ENCODE measurements around the gene ATXN7L1.

The ATXN7L1 gene

GRCh38 chr7:105688617-105689016 is 187.8 kb downstream of the ATXN7L1 start:
- TF ChIP-seq GATA3 (IDR thresholded peaks at IDR 0.05; ENCODE audit: low read depth, low read length) (no peak), GATA2 (IDR thresholded peaks at IDR 0.05; ENCODE audit: low read depth, low read length) (no peak)

GRCh38 chr7:105685161-105685560 is 191.2 kb downstream of the ATXN7L1 start:
- TF ChIP-seq GATA2 (IDR thresholded peaks at IDR 0.05; ENCODE audit: low read depth, low read length) (no peak), GATA3 (IDR thresholded peaks at IDR 0.05; ENCODE audit: low read depth, low read length) (no peak)

- no peak for TF ChIP-seq GATA2 (IDR thresholded peaks at IDR 0.05; ENCODE audit: low read depth, low read length)
- no peak for TF ChIP-seq GATA3 (IDR thresholded peaks at IDR 0.05; ENCODE audit: low read depth, low read length)
Measured at GRCh38 chr7:105682341-105683060, 193.9 kb downstream of the ATXN7L1 start.

GRCh38 chr7:105680505-105681187 is 195.8 kb downstream of the ATXN7L1 start:
- TF ChIP-seq GATA3 (IDR thresholded peaks at IDR 0.05; ENCODE audit: low read depth, low read length) (no peak), GATA2 (IDR thresholded peaks at IDR 0.05; ENCODE audit: low read depth, low read length) (no peak)

- TF ChIP-seq GATA2 (IDR thresholded peaks at IDR 0.05; ENCODE audit: low read depth, low read length) (no peak), GATA3 (IDR thresholded peaks at IDR 0.05; ENCODE audit: low read depth, low read length) (no peak)
Measured at GRCh38 chr7:105678811-105679495, 197.4 kb downstream of the ATXN7L1 start.

- no peak for TF ChIP-seq GATA3 (IDR thresholded peaks at IDR 0.05; ENCODE audit: low read depth, low read length)
- TF ChIP-seq GATA2 (IDR thresholded peaks at IDR 0.05; ENCODE audit: low read depth, low read length): no peak
Measured at GRCh38 chr7:105677817-105678573, 198.4 kb downstream of the ATXN7L1 start.

- no peak for TF ChIP-seq GATA2 (IDR thresholded peaks at IDR 0.05; ENCODE audit: low read depth, low read length)
- TF ChIP-seq GATA3 (IDR thresholded peaks at IDR 0.05; ENCODE audit: low read depth, low read length): no peak
Measured at GRCh38 chr7:105677410-105677730, 199.0 kb downstream of the ATXN7L1 start.

- no peak for TF ChIP-seq GATA3 (IDR thresholded peaks at IDR 0.05; ENCODE audit: low read depth, low read length)
- no peak for TF ChIP-seq GATA2 (IDR thresholded peaks at IDR 0.05; ENCODE audit: low read depth, low read length)
Measured at GRCh38 chr7:105675934-105676371, 200.4 kb downstream of the ATXN7L1 start.

- TF ChIP-seq GATA3 (IDR thresholded peaks at IDR 0.05; ENCODE audit: low read depth, low read length): no peak
Measured at GRCh38 chr7:105674200-105674920, 202.0 kb downstream of the ATXN7L1 start.

GRCh38 chr7:105673367-105674084 is 202.9 kb downstream of the ATXN7L1 start:
- TF ChIP-seq GATA2 (IDR thresholded peaks at IDR 0.05; ENCODE audit: low read depth, low read length): peak; percentile 60; the same call in 1 of the 2 replicates
- no peak for TF ChIP-seq GATA3 (IDR thresholded peaks at IDR 0.05; ENCODE audit: low read depth, low read length)

- TF ChIP-seq GATA2 (IDR thresholded peaks at IDR 0.05; ENCODE audit: low read depth, low read length) (no peak), GATA3 (IDR thresholded peaks at IDR 0.05; ENCODE audit: low read depth, low read length) (no peak)
Measured at GRCh38 chr7:105672801-105673200, 203.6 kb downstream of the ATXN7L1 start.

- TF ChIP-seq GATA3 (IDR thresholded peaks at IDR 0.05; ENCODE audit: low read depth, low read length) (no peak), GATA2 (IDR thresholded peaks at IDR 0.05; ENCODE audit: low read depth, low read length) (no peak)
Measured at GRCh38 chr7:105666324-105666723, 210.1 kb downstream of the ATXN7L1 start.

- no peak for TF ChIP-seq GATA3 (IDR thresholded peaks at IDR 0.05; ENCODE audit: low read depth, low read length)
- no peak for TF ChIP-seq GATA2 (IDR thresholded peaks at IDR 0.05; ENCODE audit: low read depth, low read length)
Measured at GRCh38 chr7:105665684-105666083, 210.7 kb downstream of the ATXN7L1 start.

Data from SH-SY5Y (cell line).